ENCODE results near the gene SWT1.
"Not testable (repeated sequence)": the region's sequence is repeated elsewhere in the genome, so short reads cannot be mapped to it uniquely, and the experiment has no call there.

Gene SWT1

DNA sequence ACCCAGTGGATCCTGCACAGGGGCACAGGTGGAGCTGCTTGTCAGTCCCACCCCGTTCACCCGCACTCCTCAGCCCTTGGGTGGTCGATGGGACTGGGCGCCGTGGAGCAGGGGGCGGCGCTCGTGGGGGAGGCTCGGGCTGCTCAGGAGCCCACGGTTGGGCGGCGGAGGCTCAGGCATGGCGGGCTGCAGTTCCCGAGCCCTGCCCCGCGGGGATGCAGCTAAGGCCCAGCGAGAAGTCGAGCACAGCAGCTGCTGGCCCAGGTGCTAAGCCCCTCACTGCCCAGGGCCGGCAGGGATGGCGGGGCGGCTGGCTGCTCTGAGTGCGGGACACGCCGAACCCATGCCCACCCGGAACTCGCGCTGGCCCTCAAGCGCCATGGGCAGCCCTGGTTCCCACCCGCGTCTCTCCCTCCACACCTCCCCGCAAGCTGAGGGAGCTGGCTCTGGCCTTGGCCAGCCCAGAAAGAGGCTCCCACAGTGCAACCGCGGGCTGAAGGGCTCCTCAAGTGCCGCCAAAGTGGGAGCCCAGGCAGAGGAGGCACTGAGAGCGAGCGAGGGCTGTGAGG is 164.8 kb downstream of the SWT1 start:
- DNase-seq (ENCODE audit: low read depth): not testable (repeated sequence)

DNA sequence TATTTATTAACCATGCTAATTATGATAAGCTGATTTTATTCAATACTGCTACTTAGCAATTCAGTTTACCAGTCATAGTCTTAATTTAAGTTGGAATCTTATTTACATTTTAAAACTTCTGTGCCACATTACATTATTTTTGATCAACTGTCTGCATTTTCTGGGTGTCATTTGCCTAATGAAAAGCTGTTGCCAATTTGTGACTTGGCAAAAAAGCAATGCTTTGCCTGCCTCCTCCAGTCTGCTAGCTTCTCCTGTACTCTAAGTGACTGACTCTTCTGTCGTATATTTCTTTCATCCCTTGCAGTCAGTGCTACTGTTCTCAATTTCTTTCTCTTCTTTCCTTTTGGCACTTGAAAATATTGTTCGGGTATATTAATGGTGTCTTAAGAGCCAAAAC is 165.7 kb downstream of the SWT1 start:
- DNase-seq (ENCODE audit: low read depth): no peak

DNA sequence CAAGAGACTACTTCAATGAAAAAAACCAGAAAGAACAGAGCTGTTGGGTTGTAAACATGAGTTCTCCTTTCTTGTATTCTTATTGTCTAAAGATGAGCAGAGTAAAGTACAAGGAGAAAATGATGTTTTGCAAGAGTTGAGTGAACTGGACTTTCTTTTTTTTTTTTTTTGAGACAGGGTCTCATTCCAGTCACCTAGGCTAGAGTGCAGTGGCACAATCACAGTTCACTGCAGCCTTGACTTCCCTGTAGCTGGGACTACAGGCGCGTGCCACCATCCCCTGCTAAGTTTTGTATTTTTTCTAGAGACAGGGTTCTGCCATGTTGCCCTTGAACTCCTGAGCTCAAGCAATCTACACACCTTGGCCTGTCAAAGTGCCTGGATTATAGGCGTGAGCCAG is 167.2 kb downstream of the SWT1 start:
- no peak for DNase-seq (ENCODE audit: low read depth)

DNA sequence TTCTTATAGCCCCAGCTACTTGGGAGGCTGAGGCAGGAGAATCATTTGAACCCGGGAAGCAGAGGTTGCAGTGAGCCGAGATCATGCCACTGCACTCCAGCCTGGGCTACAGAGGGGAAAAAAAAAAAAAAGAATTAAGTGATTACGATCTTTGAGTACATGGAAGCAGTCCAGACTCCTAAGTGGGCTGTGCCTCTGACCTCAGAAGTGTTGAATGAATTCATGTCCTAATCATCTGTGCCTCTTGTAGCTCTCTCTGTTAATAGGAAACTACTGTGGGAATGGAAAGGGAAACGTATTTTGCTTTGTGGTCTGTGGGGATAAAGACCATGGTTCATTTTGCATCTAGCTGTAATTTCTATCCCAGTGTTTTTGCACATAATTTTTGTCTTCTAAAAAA is 168.4 kb downstream of the SWT1 start:
- DNase-seq (ENCODE audit: low read depth): no peak

DNA sequence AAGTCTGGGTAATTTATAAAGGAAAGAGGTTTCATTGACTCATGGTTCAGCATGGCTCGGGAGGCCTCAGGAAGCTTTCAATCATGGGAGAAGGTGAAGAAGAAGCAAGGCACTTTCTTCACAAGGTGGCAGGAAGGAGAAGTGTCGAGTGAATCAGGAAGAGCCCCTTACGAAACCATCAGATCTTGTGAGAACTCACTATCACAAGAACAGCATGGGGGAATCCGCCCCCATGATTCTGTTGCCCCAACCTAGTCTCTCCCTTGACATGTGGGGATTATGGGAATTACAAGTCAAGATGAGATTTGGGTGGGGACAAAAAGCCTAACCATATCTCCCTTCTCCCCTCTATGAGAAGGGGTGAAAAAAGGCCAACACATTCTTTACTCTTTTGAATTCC is 171.3 kb downstream of the SWT1 start:
- no peak for DNase-seq (ENCODE audit: low read depth)

DNA sequence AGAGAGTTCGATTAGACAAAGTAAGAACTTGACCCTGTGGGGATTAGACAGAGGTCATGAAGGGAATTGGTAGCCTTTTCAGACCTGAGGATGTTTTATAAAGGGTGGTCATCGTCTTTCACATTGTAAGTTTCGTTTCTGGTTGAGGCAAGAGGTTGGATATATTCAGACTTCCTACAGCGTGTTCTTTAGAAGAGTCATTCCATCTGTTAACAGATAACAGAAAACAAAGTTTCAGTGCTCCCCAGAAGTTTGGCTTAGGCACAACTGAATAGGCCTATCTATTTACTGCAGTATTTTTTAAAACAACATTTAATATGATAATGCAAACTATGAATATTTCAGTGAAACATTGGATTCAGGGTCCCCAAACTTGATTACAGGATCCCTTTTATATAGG is 177.2 kb downstream of the SWT1 start:
- no peak for DNase-seq (ENCODE audit: low read depth)

DNA sequence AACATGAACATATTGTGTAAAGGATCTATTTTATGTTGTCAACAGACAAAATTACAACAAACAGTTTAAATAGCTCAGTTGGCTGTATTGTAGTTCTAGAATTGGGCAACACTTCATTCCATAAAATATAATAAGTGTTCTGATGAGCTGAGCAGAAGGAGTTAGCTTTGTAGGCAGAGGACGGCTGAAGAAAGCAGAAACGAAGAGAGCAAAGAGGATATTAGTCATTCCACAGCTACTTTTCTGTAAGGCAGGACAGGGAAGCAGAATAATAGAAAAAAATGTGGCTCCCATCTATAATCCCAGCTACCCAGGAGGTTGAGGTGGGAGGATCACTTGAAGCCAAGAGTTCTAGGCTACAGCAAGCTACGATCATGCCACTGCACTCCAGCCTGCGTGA is 180.3 kb downstream of the SWT1 start:
- no peak for DNase-seq (ENCODE audit: low read depth)

DNA sequence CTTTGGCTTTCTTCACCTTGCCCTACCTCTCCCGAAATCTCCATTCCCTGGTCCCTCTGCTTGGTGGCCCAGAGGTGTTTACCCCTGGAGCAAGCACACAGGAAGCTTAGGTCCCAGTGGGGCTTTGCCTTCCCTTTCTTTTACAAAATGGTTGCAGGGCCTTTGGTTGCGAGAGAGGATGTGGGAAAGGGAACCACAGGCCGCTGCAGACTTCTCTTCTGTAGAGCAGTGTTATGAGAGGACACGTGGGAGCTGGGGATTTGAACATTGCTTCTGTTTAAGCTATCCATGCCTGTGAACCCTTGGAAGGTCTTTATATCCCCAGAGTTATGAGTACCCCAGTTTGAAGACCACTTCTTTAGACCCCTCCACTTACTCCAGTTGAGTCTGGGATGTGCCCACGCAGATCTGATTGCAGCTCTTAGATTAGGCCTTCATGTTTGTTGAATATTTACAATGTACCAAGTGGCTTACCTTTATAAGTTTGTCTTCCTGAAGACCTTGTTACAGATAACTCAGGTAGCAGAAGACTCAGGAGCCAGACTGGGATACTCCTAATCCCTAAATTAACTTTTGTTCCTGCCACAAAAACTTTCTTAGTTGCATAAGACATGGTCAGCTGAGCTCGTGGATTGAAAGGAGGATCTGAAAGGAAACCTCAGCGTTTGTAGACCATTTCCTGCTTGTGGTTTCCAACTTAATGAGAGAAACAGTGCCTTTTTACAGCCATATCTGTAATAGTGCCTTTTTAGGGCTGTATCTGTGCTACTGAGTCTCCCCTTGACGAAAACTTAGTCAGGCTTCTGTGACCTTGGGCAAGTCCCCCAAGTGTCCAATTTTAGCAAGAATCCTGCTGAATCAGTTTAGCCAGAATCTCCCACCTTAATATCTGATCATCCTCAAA is 182.0 kb downstream of the SWT1 start:
- no peak for DNase-seq (ENCODE audit: low read depth)

DNA sequence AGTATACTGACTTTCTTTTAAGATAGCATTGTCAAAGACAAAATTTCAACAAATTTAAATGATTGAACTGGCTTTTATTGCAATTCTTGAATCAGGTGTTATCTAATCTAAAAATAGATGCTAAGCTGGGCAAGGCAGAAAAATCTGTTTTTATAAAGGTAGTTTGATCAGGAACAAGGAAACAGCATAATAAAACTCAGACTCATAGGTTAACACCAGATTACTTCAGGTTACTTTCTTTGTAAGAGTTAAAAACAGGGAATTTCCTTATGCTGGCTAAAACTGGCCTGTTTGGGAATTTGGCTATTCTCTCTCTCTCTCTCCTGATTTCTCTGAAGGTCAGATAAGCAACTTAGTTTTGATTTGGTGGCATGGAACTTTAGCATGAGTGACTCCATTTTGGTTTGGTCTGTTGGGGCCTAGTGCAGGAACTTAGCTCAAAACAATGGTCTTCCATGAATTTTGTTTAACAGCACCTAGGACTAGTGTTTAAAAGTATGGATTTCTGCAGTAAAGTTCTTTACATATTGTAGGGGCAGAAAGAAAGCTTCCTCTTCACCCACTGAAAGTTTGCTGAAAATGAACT is 184.3 kb downstream of the SWT1 start:
- no peak for DNase-seq (ENCODE audit: low read depth)
